A549 (cell line): ENCODE data around the gene CDH6. TPM values are rescaled to one million over a fixed set of nuclear protein-coding genes. Genes with fewer than 3 reads are reported as not detected.

ENCODE experiments used
- ATAC-seq, 2 experiments: fragments of 200-7000 bp in 1 of 2; fragments of >200 bp in 1 of 2; cut with Nextera tagmentation in 1 of 2; cut with Tn5 transposase in 1 of 2; 3 replicates each; pipeline versions ENCODE4 v1.8.0 to v1.9.1; 2018 to 2020; ENCODE audit warnings: mild to moderate bottlenecking in 1 of 2, moderate library complexity in 1 of 2
- CTCF ChIA-PET: fragments of 300-600 bp; sonication (Branson Sonifier 250); formaldehyde crosslinking; extraction: SDS; loops from one replicate; lab custom pipeline; 2021; ENCODE audit warnings: antibody characterized with exemption, inconsistent platforms; lab: Yijun Ruan, JAX
- POLR2A ChIA-PET: fragments of 350-600 bp; formaldehyde crosslinking; extraction: SDS; loops from one replicate; lab custom pipeline; 2021; ENCODE audit warnings: antibody characterized with exemption, inconsistent platforms; lab: Yijun Ruan, JAX
- DNase-seq, 2 experiments: peaks; one replicate each; pipeline versions ENCODE4 v3.0.0 to v3.0.0-alpha.2; 2011 to 2016; ENCODE audit warnings: low read depth in 1 of 2, low spot score in 1 of 2
- FAIRE-seq: peaks from 2 replicates; lab custom pipeline; 2011; peaks lifted over from hg19 to GRCh38; lab: Jason Lieb, UNC
- H3K27ac ChIP-seq, 2 experiments: fragments of >200 bp; sonication (Bioruptor Twin); formaldehyde crosslinking; 3 replicates each; pipeline ENCODE4 v1.5.1; 2016 to 2017
- H3K4me1 ChIP-seq: fragments of >200 bp; sonication (Bioruptor Twin); formaldehyde crosslinking; 3 replicates; pipeline ENCODE4 v1.6.1; 2016
- H3K4me2 ChIP-seq: fragments of >200 bp; sonication (Bioruptor Twin); formaldehyde crosslinking; 3 replicates; pipeline ENCODE4 v1.6.1; 2016
- H3K4me3 ChIP-seq: fragments of >200 bp; sonication (Bioruptor Twin); formaldehyde crosslinking; 3 replicates; pipeline ENCODE4 v1.5.1; 2016
- H3K9me3 ChIP-seq: fragments of >200 bp; sonication (Bioruptor Twin); formaldehyde crosslinking; 3 replicates; pipeline ENCODE4 v1.6.1; 2016
- ATOH8 ChIP-seq: fragments of 250-450 bp; sonication (Bioruptor Pico); IDR thresholded peaks from 2 replicates; pipeline ENCODE4 v1.5.0; 2020; ENCODE audit warnings: low read depth, mild to moderate bottlenecking, moderate library complexity
- BHLHE40 ChIP-seq: IDR thresholded peaks from 2 replicates; pipeline ENCODE4 v1.6.1; 2012; ENCODE audit warnings: low read depth, low read length, inconsistent platforms
- CBX2 ChIP-seq: fragments of 200-600 bp; sonication (generic); IDR thresholded peaks from 2 replicates; pipeline ENCODE4 v1.6.1; 2016; ENCODE audit warnings: low read depth, mild to moderate bottlenecking, borderline replicate concordance
- CEBPB ChIP-seq, 2 experiments: fragments of >200 bp in 1 of 2; sonication (Bioruptor Twin) in 1 of 2; formaldehyde crosslinking in 1 of 2; IDR thresholded peaks; 2 replicates each; pipeline ENCODE4 v1.6.1; 2012 to 2016
- CTCF ChIP-seq: fragments of >200 bp; sonication (Bioruptor Twin); formaldehyde crosslinking; IDR thresholded peaks from 3 replicates; pipeline ENCODE4 v1.5.1; 2016
- EHF ChIP-seq: fragments of 250-450 bp; sonication (Bioruptor Pico); IDR thresholded peaks from 2 replicates; pipeline ENCODE4 v1.5.0; 2020; ENCODE audit warnings: mild to moderate bottlenecking
- ELK1 ChIP-seq: fragments of 150-350 bp; IDR thresholded peaks from 2 replicates; pipeline ENCODE4 v1.6.1; 2014; ENCODE audit warnings: low read depth, mild to moderate bottlenecking, low read length
- EP300 ChIP-seq, 2 experiments: fragments of >200 bp; sonication (Bioruptor Twin); formaldehyde crosslinking; IDR thresholded peaks; 2 replicates in 1 of 2; 3 replicates in 1 of 2; pipeline ENCODE4 v1.6.1; 2016 to 2017
- FOSB ChIP-seq: fragments of 250-450 bp; sonication (Bioruptor Pico); IDR thresholded peaks from 2 replicates; pipeline ENCODE4 v1.5.0; 2020; ENCODE audit warnings: mild to moderate bottlenecking, moderate library complexity
- HEYL ChIP-seq: fragments of 250-450 bp; sonication (Bioruptor Pico); IDR thresholded peaks from 2 replicates; pipeline ENCODE4 v1.8.0; 2021; ENCODE audit warnings: mild to moderate bottlenecking, moderate library complexity
- JUNB ChIP-seq: fragments of >200 bp; sonication (Bioruptor Twin); formaldehyde crosslinking; IDR thresholded peaks from 2 replicates; pipeline ENCODE4 v1.6.1; 2016
- MAFK ChIP-seq: fragments of 450-650 bp; IDR thresholded peaks from 2 replicates; pipeline ENCODE4 v1.6.1; 2014; ENCODE audit not compliant: partially characterized antibody
- MAX ChIP-seq: IDR thresholded peaks from 2 replicates; pipeline ENCODE4 v1.6.1; 2012
- MYC ChIP-seq: IDR thresholded peaks from 2 replicates; pipeline ENCODE4 v1.6.1; 2012; ENCODE audit warnings: mild to moderate bottlenecking, inconsistent platforms, low read length, improper control_type of control experiment, borderline replicate concordance
- PBX3 ChIP-seq: IDR thresholded peaks from 2 replicates; pipeline ENCODE4 v1.6.1; 2012
- RAD21 ChIP-seq, 2 experiments: fragments of >200 bp in 1 of 2; sonication (Bioruptor Twin) in 1 of 2; formaldehyde crosslinking in 1 of 2; IDR thresholded peaks in 1 of 2; conservative IDR thresholded peaks in 1 of 2; 2 replicates in 1 of 2; 3 replicates in 1 of 2; pipeline ENCODE4 v1.6.1; 2012 to 2018; ENCODE audit warnings: inconsistent platforms in 1 of 2
- RARB ChIP-seq: fragments of 250-450 bp; sonication (Bioruptor Pico); IDR thresholded peaks from 2 replicates; pipeline ENCODE4 v1.8.0; 2021; ENCODE audit warnings: mild to moderate bottlenecking, moderate library complexity
- RCOR1 ChIP-seq: fragments of 150-350 bp; IDR thresholded peaks from 2 replicates; pipeline ENCODE4 v1.6.1; 2014; ENCODE audit warnings: antibody characterized with exemption, low read length, low read depth
- REST ChIP-seq: fragments of 200-600 bp; sonication (generic); IDR thresholded peaks from 2 replicates; pipeline ENCODE4 v1.6.1; 2016; ENCODE audit warnings: antibody characterized with exemption, mild to moderate bottlenecking, moderate library complexity
- TFCP2L1 ChIP-seq: fragments of 250-450 bp; sonication (Bioruptor Pico); IDR thresholded peaks from 2 replicates; pipeline ENCODE4 v1.5.0; 2021; ENCODE audit warnings: mild to moderate bottlenecking
- USF2 ChIP-seq: fragments of 450-650 bp; IDR thresholded peaks from 2 replicates; pipeline ENCODE4 v1.6.1; 2014; ENCODE audit warnings: antibody characterized with exemption
- ZNF302 ChIP-seq: fragments of 250-450 bp; sonication (Bioruptor Pico); IDR thresholded peaks from 2 replicates; pipeline ENCODE4 v1.9.0; 2021; ENCODE audit warnings: inconsistent platforms, mild to moderate bottlenecking, moderate library complexity
- WGBS: methylation state at CpG from one replicate; pipeline ENCODE4 v1.1.6; 2017; ENCODE audit errors: missing lambda C conversion rate; 5-methylcytosine and 5-hydroxymethylcytosine counted together
- polyA plus RNA-seq, 4 experiments: library from polyadenylated mRNA; depleted of rRNA in 3 of 4; stranded (reverse); fragments of >200 nt; fragmentation: RNase III in 1 of 4; extraction: RNeasy Plus Mini Kit Qiagen cat#74134 plus additional on column Dnase treatment in 1 of 4; gene quantifications; 2 replicates in 3 of 4; 3 replicates in 1 of 4; pipeline ENCODE4 v1.2.3, GENCODE V29; 2011 to 2017

Gene CDH6
- polyA plus RNA-seq, 2 of the 4 experiments (the other 2 are of a cell fraction), result 0.25 to 0.61 TPM

GRCh38 chr5:31161781-31162181 lies 31.7 kb upstream of the CDH6 start:
- 15% methylated on average over 2 of the region's 2 CpGs for WGBS
- Histone ChIP-seq H3K4me1 (no peaks in the 10 kb centered on the region), H3K4me3 (no peak overlapping the region), H3K27ac (no peak overlapping the region), H3K4me2 (no peak overlapping the region), H3K9me3 (no peaks in the 10 kb centered on the region)
- POLR2A ChIA-PET, result no interaction called here
- CTCF ChIA-PET, result interaction anchor here (0.5 kb wide), 1 partner anchor 59 kb away, joined by 3 read pairs; no protein-coding TSS in a partner anchor
- peak in 1 of 2 experiments; percentile 14 for DNase-seq
- no peak for FAIRE-seq
- TF ChIP-seq HEYL (CRISPR knock-in tag) (no peak), MAFK (peak; percentile 53)
- no peak for ATAC-seq

- H3K9me3 ChIP-seq, result no peaks in the 10 kb centered on the region
- FAIRE-seq (no peak), ATAC-seq (no peak), DNase-seq (no peak)
- ChIA-PET POLR2A (no interaction called here), CTCF (no interaction called here)
- H3K4me1 ChIP-seq, result no peaks in the 10 kb centered on the region
- H3K27ac ChIP-seq, result no peak overlapping the region
- H3K4me3 ChIP-seq, result no peak overlapping the region
- 17% methylated on average over 2 of the region's 2 CpGs for WGBS
- H3K4me2 ChIP-seq, result no peak overlapping the region
- peak; percentile 61 for TF ChIP-seq REST
- no peak for TF ChIP-seq EHF (CRISPR knock-in tag)
Measured at GRCh38 chr5:31165729-31166128, 27.8 kb upstream of the CDH6 start.

- WGBS, result 49% methylated on average over 7 of the region's 7 CpGs
- ATAC-seq (no peak), FAIRE-seq (no peak), DNase-seq (no peak)
- CTCF ChIA-PET, result interaction anchor here (3.0 kb wide), 1 partner anchor 17 kb away, joined by 13 read pairs; no protein-coding TSS in a partner anchor
- no peak overlapping the region for H3K4me2 ChIP-seq
- H3K9me3 ChIP-seq, result no peaks in the 10 kb centered on the region
- TF ChIP-seq TFCP2L1 (no peak), BHLHE40 (no peak), MAX (no peak), JUNB (no peak), USF2 (no peak), HEYL (CRISPR knock-in tag) (no peak), MYC (no peak), PBX3 (no peak), RARB (CRISPR knock-in tag) (no peak), RAD21 (conservative IDR thresholded peaks at IDR 0.05 in 1 of 2, IDR thresholded peaks at IDR 0.05 in 1 of 2) (no peak), CTCF (no peak), CEBPB (IDR thresholded peaks at IDR 0.05) (no peak), ELK1 (no peak), ATOH8 (CRISPR knock-in tag) (no peak), RCOR1 (no peak), CBX2 (no peak), EP300 (IDR thresholded peaks at IDR 0.05) (no peak), ZNF302 (CRISPR knock-in tag) (no peak), FOSB (CRISPR knock-in tag) (no peak)
- H3K4me3 ChIP-seq, result no peak overlapping the region
- no peak overlapping the region for H3K27ac ChIP-seq
- POLR2A ChIA-PET, result no interaction called here
- no peaks in the 10 kb centered on the region for H3K4me1 ChIP-seq
Measured at GRCh38 chr5:31169379-31169778, 24.1 kb upstream of the CDH6 start.
